GM04503 (cell line): ENCODE results near the gene PRKAA1.
A peak's percentile ranks its signal among the peaks of the same experiment; 100 is the strongest.
"Not testable (repeated sequence)": the region's sequence is repeated elsewhere in the genome, so short reads cannot be mapped to it uniquely, and the experiment has no call there.

Experiments
- DNase-seq: peaks from one replicate; pipeline ENCODE4 v3.0.0-alpha.2; 2012; ENCODE audit warnings: low read depth

Gene PRKAA1

DNA sequence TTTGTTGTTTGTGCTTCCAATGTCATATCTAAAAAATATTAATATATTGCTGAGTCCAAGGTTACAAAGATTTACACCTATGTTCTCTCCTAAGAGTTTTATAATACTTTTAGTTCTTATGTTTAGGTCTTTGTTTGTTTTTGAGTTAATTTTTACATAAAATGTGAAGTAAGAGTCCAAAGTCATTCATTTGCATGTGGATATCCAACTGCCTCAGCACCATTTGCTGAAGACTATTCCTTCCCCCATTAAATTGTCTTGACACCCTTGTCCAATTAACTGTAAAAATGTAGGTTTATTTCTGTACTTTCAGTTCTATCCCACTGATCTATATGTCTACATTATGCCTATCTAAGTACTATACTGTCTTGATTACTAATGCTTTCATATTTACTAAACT is 78.1 kb downstream of the PRKAA1 start:
- DNase-seq = no peak

DNA sequence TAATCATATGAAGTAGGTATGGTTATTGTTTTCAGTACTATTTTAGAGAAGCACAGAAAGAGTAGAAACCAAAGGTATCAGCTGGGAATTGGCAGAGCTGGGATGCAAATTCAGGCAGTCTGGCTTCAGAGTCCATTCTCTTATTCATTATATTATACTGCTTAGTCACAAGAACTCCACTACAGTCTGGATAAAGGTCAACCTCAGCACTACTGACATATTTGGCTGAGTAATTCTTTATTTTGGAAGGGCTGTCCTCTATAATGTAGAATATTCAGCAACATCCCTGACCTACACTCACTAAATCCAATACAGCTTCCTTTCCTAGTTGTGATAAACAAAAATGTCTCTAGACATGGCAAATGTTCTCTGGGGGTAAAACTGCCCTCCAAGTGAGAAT is 80.9 kb downstream of the PRKAA1 start:
- peak; percentile 24 for DNase-seq

DNA sequence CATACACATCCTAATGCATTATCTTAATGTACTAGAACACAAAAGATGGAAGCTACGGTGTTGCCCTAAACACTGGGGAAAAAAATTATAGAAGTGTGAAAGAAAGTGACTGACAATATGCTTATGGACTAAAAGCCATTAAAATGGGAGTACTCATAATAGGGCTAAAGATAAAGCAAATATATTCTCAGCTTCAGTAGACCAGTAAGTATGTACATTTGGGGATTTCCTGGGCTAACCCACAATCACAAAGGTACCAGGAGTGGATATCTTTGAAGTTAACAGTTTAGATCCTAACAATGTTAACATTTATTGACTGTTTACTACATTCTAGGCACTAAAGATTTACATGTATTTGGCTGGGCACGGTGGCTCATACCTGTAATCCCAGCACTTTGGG is 81.6 kb downstream of the PRKAA1 start:
- no peak for DNase-seq

DNA sequence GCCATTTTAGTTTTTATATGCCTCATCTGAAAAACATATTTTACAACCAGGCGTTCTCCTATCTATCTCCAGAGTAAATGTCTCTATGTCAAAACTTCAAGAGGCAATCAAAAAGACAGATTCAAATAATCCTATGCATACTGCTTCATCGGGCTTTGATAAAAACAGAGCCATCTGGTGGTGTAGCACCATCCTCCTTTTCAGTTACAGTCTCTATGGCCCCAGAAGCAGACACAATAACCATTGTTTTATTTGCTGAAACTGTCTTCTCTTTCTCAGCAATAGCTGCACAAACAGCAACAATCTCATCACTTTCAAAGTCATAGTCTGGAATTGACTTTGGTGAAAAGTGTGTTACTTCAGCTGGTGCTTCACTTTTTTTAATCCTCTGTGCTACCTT is 82.2 kb downstream of the PRKAA1 start:
- no peak for DNase-seq

DNA sequence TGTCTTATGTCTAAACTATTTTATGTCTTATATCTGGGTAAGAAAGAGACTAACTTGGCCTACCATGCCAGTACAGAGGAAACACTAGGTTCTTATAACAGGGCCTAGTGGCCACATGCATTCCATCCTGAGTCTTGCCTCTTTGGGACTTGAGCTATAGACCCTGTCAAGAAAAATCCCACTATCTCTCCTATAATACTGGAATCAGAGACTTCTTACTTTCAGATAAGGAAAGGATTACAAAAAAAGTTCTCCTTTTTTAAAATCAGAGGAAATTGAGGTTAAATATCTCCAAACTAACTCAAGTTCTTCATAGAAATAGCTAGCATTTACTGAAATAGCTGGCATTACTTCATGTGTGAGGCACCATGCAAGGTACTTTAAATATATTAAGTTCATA is 84.2 kb downstream of the PRKAA1 start:
- no peak for DNase-seq

DNA sequence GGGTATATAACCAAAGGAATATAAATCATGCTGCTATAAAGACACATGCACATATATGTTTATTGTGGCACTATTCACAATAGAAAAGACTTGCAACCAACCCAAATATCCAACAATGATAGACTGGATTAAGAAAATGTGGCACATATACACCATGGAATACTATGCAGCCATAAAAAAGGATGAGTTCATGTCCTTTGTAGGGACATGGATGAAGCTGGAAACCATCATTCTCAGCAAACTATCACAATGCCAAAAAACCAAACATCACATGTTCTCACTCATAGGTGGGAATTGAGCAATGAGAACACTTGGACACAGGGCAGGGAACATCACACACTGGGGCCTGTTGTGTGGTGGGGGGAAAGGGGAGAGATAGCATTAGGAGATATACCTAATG is 87.6 kb downstream of the PRKAA1 start:
- not testable (repeated sequence) for DNase-seq
